GM18520 (cell line): Measurements from ENCODE around the gene NOL8.

Source experiments
- ATAC-seq: cut with Tn5 transposase; IDR thresholded peaks from one replicate; pipeline ENCODE4 v1.9.1; 2021; ENCODE audit not compliant: unreplicated experiment

NOL8 gene

GRCh38 chr9:92270511-92270910 is 54.6 kb downstream of the NOL8 start:
- ATAC-seq, result no peak

DNA sequence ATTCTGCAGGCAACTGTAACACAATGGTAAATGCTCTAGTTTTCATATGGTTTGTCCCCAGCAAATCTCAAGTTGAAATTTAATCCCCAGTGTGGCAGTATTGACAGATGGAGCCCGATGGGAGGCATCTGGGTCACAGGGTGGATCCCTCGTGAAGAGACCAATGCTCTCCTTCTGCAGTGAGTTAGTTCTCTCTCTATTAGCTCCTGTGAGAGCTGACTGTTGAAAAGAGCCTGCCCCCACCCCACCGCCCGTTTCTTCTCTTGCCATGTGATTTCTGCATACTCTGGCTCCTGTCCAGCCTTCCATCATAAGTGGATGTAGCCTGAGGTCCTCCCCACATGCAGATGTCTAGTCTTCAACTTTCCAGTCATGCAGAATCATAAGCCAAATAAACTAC is 58.7 kb downstream of the NOL8 start:
- ATAC-seq, result no peak

GRCh38 chr9:92265154-92265553 is 60.0 kb downstream of the NOL8 start:
- no peak for ATAC-seq

GRCh38 chr9:92263131-92263530 is 62.0 kb downstream of the NOL8 start:
- no peak for ATAC-seq

GRCh38 chr9:92257327-92257726 is 67.8 kb downstream of the NOL8 start:
- no peak for ATAC-seq

GRCh38 chr9:92254381-92255337 is 70.5 kb downstream of the NOL8 start:
- no peak for ATAC-seq

GRCh38 chr9:92253656-92254055 is 71.5 kb downstream of the NOL8 start:
- ATAC-seq, result no peak

- no peak for ATAC-seq
Measured at GRCh38 chr9:92247981-92248380, 77.2 kb downstream of the NOL8 start.
